Stimulated activated CD4-positive, alpha-beta T cell treated with anti-CD3 and anti-CD28 coated beads, Interleukin-15, amount 100 ng/mL, for 1 hour (primary cell): ENCODE results near the gene BTG1.
"Not testable (repeated sequence)": the region's sequence is repeated elsewhere in the genome, so short reads cannot be mapped to it uniquely, and the experiment has no call there.

ENCODE experiments used
- DNase-seq, 2 donors: peaks; one replicate each; pipeline ENCODE4 v3.0.0-alpha.2; 2020; ENCODE audit warnings: low read depth in 1 of 2, low spot score in 1 of 2

BTG1 gene

GRCh38 chr12:92149563-92149962 lies 3.9 kb upstream of the BTG1 start:
- DNase-seq: no peak

- DNase-seq: no peak
These were observed 1.8 kb upstream of the BTG1 start for GRCh38 chr12:92147491-92147890.

GRCh38 chr12:92146497-92147224 lies 1.0 kb upstream of the BTG1 start:
- no peak for DNase-seq

GRCh38 chr12:92145481-92145730 lies 240 bp downstream of the BTG1 start:
- peak in 1 of 2 donors; percentile 46 for DNase-seq

GRCh38 chr12:92144631-92145480 lies 790 bp downstream of the BTG1 start:
- peak; percentile 26 to 36 for DNase-seq

- DNase-seq: peak; percentile 24 to 44
These were observed 1.7 kb downstream of the BTG1 start for GRCh38 chr12:92143686-92144630.

- no peak for DNase-seq
These were observed 2.4 kb downstream of the BTG1 start for GRCh38 chr12:92143258-92143657.

- no peak for DNase-seq
These were observed 3.3 kb downstream of the BTG1 start for GRCh38 chr12:92142251-92142926.

GRCh38 chr12:92141591-92142121 lies 4.0 kb downstream of the BTG1 start:
- no peak for DNase-seq

- DNase-seq: no peak
These were observed 4.6 kb downstream of the BTG1 start for GRCh38 chr12:92140896-92141536.

- DNase-seq: no peak
These were observed 5.5 kb downstream of the BTG1 start for GRCh38 chr12:92140156-92140555.

GRCh38 chr12:92139634-92140150 lies 6.0 kb downstream of the BTG1 start:
- DNase-seq: no peak

GRCh38 chr12:92138626-92139025 lies 7.0 kb downstream of the BTG1 start:
- DNase-seq: no peak

- no peak for DNase-seq
These were observed 7.5 kb downstream of the BTG1 start for GRCh38 chr12:92138144-92138543.

GRCh38 chr12:92136965-92137721 lies 8.5 kb downstream of the BTG1 start:
- no peak for DNase-seq

GRCh38 chr12:92136026-92136730 lies 9.5 kb downstream of the BTG1 start:
- no peak for DNase-seq

- DNase-seq: not testable (repeated sequence)
These were observed 10.1 kb downstream of the BTG1 start for GRCh38 chr12:92135541-92135940.

- DNase-seq: no peak
These were observed 10.9 kb downstream of the BTG1 start for GRCh38 chr12:92134638-92135274.
